ENCODE measurements around the gene SUGCT. TPM values are rescaled to one million over a fixed set of nuclear protein-coding genes. Genes with fewer than 3 reads are reported as not detected.

SUGCT gene
- total and polyA plus RNA-seq, 2 experiments from 2014 or later = 21.4 to 57.8 TPM

GRCh38 chr7:40297741-40298311, 163.0 kb downstream of the SUGCT start:
- Histone ChIP-seq H3K36me3 (no peaks in the 10 kb centered on the region), H3K4me1 (ENCODE audit: low read depth) (no peaks in the 10 kb centered on the region), H3K9me3 (ENCODE audit: low read depth) (no peaks in the 10 kb centered on the region), H3K27me3 (no peaks in the 10 kb centered on the region), H3K4me3 (no peak overlapping the region), H3K27ac (no peak overlapping the region)
- DNase-seq (ENCODE audit: low read depth in 1 of 2, low spot score in 1 of 2) = peak in 1 of 2 donors; percentile 58
- TF ChIP-seq CTCF (IDR thresholded peaks at IDR 0.05; ENCODE audit: low read depth, low read length) = no peak

GRCh38 chr7:40298421-40298820, 163.6 kb downstream of the SUGCT start:
- Histone ChIP-seq H3K4me1 (ENCODE audit: low read depth) (no peaks in the 10 kb centered on the region), H3K36me3 (no peaks in the 10 kb centered on the region), H3K27me3 (no peaks in the 10 kb centered on the region), H3K9me3 (ENCODE audit: low read depth) (no peaks in the 10 kb centered on the region), H3K4me3 (no peak overlapping the region), H3K27ac (no peak overlapping the region)
- TF ChIP-seq CTCF (IDR thresholded peaks at IDR 0.05; ENCODE audit: low read depth, low read length) = no peak
- peak in 1 of 2 donors; percentile 68 for DNase-seq (ENCODE audit: low read depth in 1 of 2, low spot score in 1 of 2)

GRCh38 chr7:40299097-40299496, 164.3 kb downstream of the SUGCT start:
- peak in 1 of 2 donors; percentile 75 for DNase-seq (ENCODE audit: low read depth in 1 of 2, low spot score in 1 of 2)
- TF ChIP-seq CTCF (IDR thresholded peaks at IDR 0.05; ENCODE audit: low read depth, low read length) = no peak
- no peaks in the 10 kb centered on the region for H3K9me3 ChIP-seq (ENCODE audit: low read depth)
- H3K4me1 ChIP-seq (ENCODE audit: low read depth) = no peaks in the 10 kb centered on the region
- no peak overlapping the region for H3K4me3 ChIP-seq
- no peaks in the 10 kb centered on the region for H3K36me3 ChIP-seq
- no peak overlapping the region for H3K27ac ChIP-seq
- no peaks in the 10 kb centered on the region for H3K27me3 ChIP-seq

GRCh38 chr7:40300146-40300670, 165.4 kb downstream of the SUGCT start:
- Histone ChIP-seq H3K4me3 (no peak overlapping the region), H3K4me1 (ENCODE audit: low read depth) (no peaks in the 10 kb centered on the region), H3K27me3 (no peaks in the 10 kb centered on the region), H3K9me3 (ENCODE audit: low read depth) (no peaks in the 10 kb centered on the region), H3K36me3 (no peaks in the 10 kb centered on the region), H3K27ac (no peak overlapping the region)
- no peak for TF ChIP-seq CTCF (IDR thresholded peaks at IDR 0.05; ENCODE audit: low read depth, low read length)
- no peak for DNase-seq (ENCODE audit: low read depth in 1 of 2, low spot score in 1 of 2)

- no peak for DNase-seq (ENCODE audit: low read depth in 1 of 2, low spot score in 1 of 2)
- Histone ChIP-seq H3K36me3 (no peaks in the 10 kb centered on the region), H3K4me3 (no peak overlapping the region), H3K9me3 (ENCODE audit: low read depth) (no peaks in the 10 kb centered on the region), H3K27me3 (no peaks in the 10 kb centered on the region), H3K4me1 (ENCODE audit: low read depth) (no peaks in the 10 kb centered on the region), H3K27ac (no peak overlapping the region)
- no peak for TF ChIP-seq CTCF (IDR thresholded peaks at IDR 0.05; ENCODE audit: low read depth, low read length)
Measured at GRCh38 chr7:40301486-40302068, 166.8 kb downstream of the SUGCT start.

Measured in cardiac muscle cell (in vitro differentiated cells and primary cell).